Measurements from ENCODE around the gene OR2T11.

GRCh38 chr1:248681651-248682050 is 46.8 kb upstream of the OR2T11 start:
- no peak for TF ChIP-seq ZNF671 (CRISPR knock-in tag; IDR thresholded peaks at IDR 0.05)
- no peak for TF ChIP-seq SMAD4 (CRISPR knock-in tag; IDR thresholded peaks at IDR 0.05)
- TF ChIP-seq, protein P1, sequence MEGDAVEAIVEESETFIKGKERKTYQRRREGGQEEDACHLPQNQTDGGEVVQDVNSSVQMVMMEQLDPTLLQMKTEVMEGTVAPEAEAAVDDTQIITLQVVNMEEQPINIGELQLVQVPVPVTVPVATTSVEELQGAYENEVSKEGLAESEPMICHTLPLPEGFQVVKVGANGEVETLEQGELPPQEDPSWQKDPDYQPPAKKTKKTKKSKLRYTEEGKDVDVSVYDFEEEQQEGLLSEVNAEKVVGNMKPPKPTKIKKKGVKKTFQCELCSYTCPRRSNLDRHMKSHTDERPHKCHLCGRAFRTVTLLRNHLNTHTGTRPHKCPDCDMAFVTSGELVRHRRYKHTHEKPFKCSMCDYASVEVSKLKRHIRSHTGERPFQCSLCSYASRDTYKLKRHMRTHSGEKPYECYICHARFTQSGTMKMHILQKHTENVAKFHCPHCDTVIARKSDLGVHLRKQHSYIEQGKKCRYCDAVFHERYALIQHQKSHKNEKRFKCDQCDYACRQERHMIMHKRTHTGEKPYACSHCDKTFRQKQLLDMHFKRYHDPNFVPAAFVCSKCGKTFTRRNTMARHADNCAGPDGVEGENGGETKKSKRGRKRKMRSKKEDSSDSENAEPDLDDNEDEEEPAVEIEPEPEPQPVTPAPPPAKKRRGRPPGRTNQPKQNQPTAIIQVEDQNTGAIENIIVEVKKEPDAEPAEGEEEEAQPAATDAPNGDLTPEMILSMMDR (IDR thresholded peaks at IDR 0.05) = no peak
- no peak for TF ChIP-seq KAT7 (CRISPR knock-in tag; IDR thresholded peaks at IDR 0.05; ENCODE audit: borderline replicate concordance)
- TF ChIP-seq, protein P2, sequence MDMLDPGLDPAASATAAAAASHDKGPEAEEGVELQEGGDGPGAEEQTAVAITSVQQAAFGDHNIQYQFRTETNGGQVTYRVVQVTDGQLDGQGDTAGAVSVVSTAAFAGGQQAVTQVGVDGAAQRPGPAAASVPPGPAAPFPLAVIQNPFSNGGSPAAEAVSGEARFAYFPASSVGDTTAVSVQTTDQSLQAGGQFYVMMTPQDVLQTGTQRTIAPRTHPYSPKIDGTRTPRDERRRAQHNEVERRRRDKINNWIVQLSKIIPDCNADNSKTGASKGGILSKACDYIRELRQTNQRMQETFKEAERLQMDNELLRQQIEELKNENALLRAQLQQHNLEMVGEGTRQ (CRISPR knock-in tag; IDR thresholded peaks at IDR 0.05) = no peak
- no peak for TF ChIP-seq MAX (CRISPR knock-in tag; IDR thresholded peaks at IDR 0.05)
- TF ChIP-seq IRF2 (CRISPR knock-in tag; IDR thresholded peaks at IDR 0.05; ENCODE audit: borderline replicate concordance, low read depth) = no peak
- no peak for TF ChIP-seq ESRRA (CRISPR knock-in tag; IDR thresholded peaks at IDR 0.05; ENCODE audit: borderline replicate concordance)

All from WTC11 (cell line).